Measurements from ENCODE around the gene GPAM. TPM values are rescaled to one million over a fixed set of nuclear protein-coding genes. Genes with fewer than 3 reads are reported as not detected.
A peak's percentile ranks its signal among the peaks of the same experiment; 100 is the strongest.
"Not testable (repeated sequence)": the region's sequence is repeated elsewhere in the genome, so short reads cannot be mapped to it uniquely, and the experiment has no call there.

GPAM gene
- total RNA-seq, 2 experiments from 2014 or later = 7.4 to 8.6 TPM

DNA sequence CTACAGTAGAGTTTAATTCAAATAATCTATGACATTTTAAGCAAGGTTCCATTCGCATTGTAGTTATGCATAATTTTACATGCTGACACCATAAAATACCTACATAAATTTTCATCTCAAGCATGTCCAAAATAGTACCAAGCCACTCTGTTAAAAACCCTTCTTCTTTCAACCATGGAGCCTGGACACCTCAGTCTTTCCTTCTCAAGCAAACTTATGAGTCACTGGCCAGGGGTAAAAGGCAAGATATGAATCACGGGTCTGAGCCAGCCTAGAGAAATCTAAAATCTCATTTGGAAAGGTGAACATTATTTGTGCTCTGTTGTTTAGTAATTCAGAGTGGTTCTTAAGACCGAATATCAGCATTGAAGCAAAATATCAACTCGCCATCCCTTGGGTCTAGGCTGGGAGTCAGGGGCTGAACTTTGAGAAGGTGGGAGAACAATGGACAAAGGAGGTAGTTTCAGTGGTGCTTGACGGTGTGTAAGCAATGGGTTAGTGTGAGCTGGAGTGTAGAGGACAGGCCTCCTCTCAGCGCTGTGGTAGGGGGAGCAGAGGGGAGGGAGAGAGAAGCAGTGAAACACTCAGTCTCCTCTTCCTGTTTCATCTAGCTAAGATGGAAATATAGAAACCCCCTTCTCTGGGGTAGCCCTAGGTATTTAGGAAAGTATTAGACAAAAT lies 19.1 kb upstream of the GPAM start:
- DNase-seq (peak; percentile 15), ATAC-seq (peak; percentile 65)
- H3K27me3 Mint-ChIP-seq = peaks cover 16% of the 10 kb centered on the region
- peaks cover 4% of the 10 kb centered on the region for H3K4me1 Mint-ChIP-seq (ENCODE audit: low read depth)
- H3K4me3 Mint-ChIP-seq = no peak overlapping the region
- peaks cover 2% of the 10 kb centered on the region for H3K9me3 Mint-ChIP-seq
- intact Hi-C loops (cut with micrococcal nuclease) = no loop called here
- ChIA-PET POLR2A (no interaction called here), CTCF (no interaction called here)
- no peaks in the 10 kb centered on the region for H3K36me3 Mint-ChIP-seq (ENCODE audit: low read depth)
- H3K27ac Mint-ChIP-seq = no peak overlapping the region
- TF ChIP-seq, protein P1, sequence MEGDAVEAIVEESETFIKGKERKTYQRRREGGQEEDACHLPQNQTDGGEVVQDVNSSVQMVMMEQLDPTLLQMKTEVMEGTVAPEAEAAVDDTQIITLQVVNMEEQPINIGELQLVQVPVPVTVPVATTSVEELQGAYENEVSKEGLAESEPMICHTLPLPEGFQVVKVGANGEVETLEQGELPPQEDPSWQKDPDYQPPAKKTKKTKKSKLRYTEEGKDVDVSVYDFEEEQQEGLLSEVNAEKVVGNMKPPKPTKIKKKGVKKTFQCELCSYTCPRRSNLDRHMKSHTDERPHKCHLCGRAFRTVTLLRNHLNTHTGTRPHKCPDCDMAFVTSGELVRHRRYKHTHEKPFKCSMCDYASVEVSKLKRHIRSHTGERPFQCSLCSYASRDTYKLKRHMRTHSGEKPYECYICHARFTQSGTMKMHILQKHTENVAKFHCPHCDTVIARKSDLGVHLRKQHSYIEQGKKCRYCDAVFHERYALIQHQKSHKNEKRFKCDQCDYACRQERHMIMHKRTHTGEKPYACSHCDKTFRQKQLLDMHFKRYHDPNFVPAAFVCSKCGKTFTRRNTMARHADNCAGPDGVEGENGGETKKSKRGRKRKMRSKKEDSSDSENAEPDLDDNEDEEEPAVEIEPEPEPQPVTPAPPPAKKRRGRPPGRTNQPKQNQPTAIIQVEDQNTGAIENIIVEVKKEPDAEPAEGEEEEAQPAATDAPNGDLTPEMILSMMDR (IDR thresholded peaks at IDR 0.05) = no peak

DNA sequence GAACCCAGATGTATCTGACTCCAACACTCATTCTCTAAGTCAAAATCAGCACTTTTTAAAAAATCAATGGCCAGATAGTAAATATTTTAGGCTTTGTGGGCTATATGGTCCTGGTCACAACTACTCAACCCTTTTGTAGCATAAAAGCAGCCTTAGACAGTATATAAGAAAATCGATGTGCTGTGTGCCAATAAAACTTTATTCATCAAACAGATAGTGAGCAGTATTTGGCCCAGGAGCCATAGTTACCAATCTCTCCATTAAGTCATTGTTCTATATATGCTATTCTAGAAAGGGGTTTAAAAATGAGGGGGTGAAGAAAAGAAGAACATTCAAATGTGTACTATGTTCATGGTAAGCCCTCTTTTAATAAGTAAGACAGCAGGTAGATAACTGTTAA lies 18.5 kb upstream of the GPAM start:
- DNase-seq (no peak), ATAC-seq (no peak)
- POLR2A ChIA-PET = no interaction called here
- TF ChIP-seq, protein P1 (IDR thresholded peaks at IDR 0.05) = no peak
- Mint-ChIP-seq H3K27ac (no peak overlapping the region), H3K27me3 (peaks cover 16% of the 10 kb centered on the region), H3K36me3 (ENCODE audit: low read depth) (no peaks in the 10 kb centered on the region), H3K4me1 (ENCODE audit: low read depth) (peaks cover 4% of the 10 kb centered on the region), H3K4me3 (no peak overlapping the region), H3K9me3 (peaks cover 2% of the 10 kb centered on the region)
- CTCF ChIA-PET = interaction anchor here (1.3 kb wide), 1 partner anchor 9 kb away, joined by 3 read pairs; no protein-coding TSS in a partner anchor
- intact Hi-C loops (cut with micrococcal nuclease) = no loop called here

DNA sequence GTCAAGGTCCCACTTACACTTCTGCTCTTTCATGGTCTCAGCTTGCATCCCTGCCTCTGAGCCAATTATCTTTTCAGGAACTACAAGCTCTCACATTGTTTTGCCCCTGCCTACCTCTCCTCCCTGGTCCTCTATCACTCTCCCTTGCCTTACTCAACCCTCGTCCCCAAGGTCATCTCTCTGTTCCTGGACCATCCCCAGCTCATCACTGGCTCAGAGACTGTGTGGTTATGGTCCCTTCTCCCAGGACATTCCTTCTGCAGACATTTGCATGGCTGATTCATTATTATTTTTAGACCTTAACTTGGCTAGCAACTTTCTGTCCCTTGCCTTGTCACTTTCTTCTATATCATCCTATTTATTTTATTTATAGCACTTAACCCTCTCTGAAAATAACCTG lies 17.8 kb upstream of the GPAM start:
- ChIA-PET CTCF (interaction anchor here (1.0 to 1.3 kb wide), 2 partner anchors 10 to 64 kb away, joined by 3 read pairs; no protein-coding TSS in a partner anchor), POLR2A (no interaction called here)
- H3K27me3 Mint-ChIP-seq = peaks cover 16% of the 10 kb centered on the region
- DNase-seq (no peak), ATAC-seq (no peak)
- H3K36me3 Mint-ChIP-seq (ENCODE audit: low read depth) = no peaks in the 10 kb centered on the region
- intact Hi-C loops (cut with micrococcal nuclease) = no loop called here
- no peak overlapping the region for H3K4me3 Mint-ChIP-seq
- H3K9me3 Mint-ChIP-seq = no peaks in the 10 kb centered on the region
- H3K4me1 Mint-ChIP-seq (ENCODE audit: low read depth) = peaks cover 4% of the 10 kb centered on the region
- H3K27ac Mint-ChIP-seq = no peak overlapping the region
- TF ChIP-seq, protein P1 (IDR thresholded peaks at IDR 0.05) = no peak

DNA sequence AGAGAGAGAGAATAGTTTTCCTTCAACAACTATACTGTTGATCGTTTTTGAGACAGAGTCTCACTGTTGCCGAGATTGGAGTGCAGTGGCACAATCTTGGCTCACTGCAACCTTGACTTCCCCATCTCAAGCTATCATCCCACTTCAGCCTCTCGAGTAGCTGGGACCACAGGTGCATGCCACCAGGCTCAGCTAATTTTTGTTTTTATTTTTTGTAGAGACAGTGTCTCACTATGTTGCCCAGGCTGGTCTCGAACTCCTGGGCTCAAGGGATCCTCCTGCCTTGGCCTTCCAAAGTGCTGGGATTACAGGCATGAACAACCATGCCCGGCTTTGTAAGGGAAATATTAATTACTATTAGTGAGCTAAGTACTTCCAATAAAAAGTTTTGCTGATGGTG lies 16.7 kb upstream of the GPAM start:
- H3K4me3 Mint-ChIP-seq; POLR2A ChIA-PET; ATAC-seq; H3K9me3 Mint-ChIP-seq; intact Hi-C loops (cut with micrococcal nuclease); H3K4me1 Mint-ChIP-seq (ENCODE audit: low read depth); H3K27ac Mint-ChIP-seq; DNase-seq; H3K36me3 Mint-ChIP-seq (ENCODE audit: low read depth): not testable (repeated sequence)
- CTCF ChIA-PET = interaction anchor here (1.0 kb wide), 1 partner anchor 63 kb away, joined by 3 read pairs; no protein-coding TSS in a partner anchor
- peaks cover 16% of the 10 kb centered on the region for H3K27me3 Mint-ChIP-seq

DNA sequence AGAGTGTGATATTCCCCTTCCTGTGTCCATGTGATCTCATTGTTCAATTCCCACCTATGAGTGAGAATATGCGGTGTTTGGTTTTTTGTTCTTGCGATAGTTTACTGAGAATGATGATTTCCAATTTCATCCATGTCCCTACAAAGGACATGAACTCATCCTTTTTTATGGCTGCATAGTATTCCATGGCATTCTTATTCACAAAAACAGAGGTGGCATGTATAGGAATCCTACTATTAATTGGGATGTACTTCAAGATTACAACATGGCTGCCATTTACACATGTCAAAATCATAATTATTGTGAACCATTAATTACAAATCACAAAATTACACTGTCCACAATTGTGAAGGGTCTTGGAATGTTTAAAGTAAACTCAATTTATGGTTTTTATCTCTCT lies 14.1 kb upstream of the GPAM start:
- POLR2A ChIA-PET = not testable (repeated sequence)
- CTCF ChIA-PET = interaction anchor here (1.1 kb wide), 1 partner anchor 61 kb away, joined by 3 read pairs; no protein-coding TSS in a partner anchor

DNA sequence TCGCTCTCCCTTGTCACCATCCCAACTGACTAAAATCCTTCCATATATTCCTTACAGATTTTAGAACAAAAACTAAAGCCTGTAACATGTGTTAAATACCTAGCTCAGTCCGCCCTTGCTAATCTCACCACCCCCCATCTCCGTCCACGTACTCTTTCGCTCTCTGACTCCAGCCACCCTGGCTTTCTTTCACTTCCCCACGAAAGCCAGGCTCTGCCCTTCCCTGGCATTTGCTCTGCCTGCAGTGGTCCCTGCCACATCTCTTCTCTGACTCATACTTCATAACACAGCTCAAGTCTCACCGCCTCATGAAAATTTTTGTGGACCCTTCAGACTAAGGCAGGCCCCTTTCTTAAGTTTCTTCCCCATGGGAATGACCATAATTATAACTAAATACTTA lies 11.7 kb upstream of the GPAM start:
- Mint-ChIP-seq H3K36me3 (ENCODE audit: low read depth) (no peaks in the 10 kb centered on the region), H3K4me1 (ENCODE audit: low read depth) (no peaks in the 10 kb centered on the region), H3K4me3 (no peak overlapping the region), H3K27ac (no peak overlapping the region), H3K9me3 (no peaks in the 10 kb centered on the region), H3K27me3 (peaks cover 2% of the 10 kb centered on the region)
- DNase-seq (no peak), ATAC-seq (no peak)
- ChIA-PET CTCF (interaction anchor here (1.4 kb wide), 1 partner anchor 113 kb away, joined by 5 read pairs; no protein-coding TSS in a partner anchor), POLR2A (no interaction called here)
- intact Hi-C loops (cut with micrococcal nuclease) = no loop called here
- TF ChIP-seq, protein P1 (IDR thresholded peaks at IDR 0.05) = no peak

More for the DNA sequence above, 14.1 kb upstream of the GPAM start:
- DNase-seq; H3K9me3 Mint-ChIP-seq; H3K4me3 Mint-ChIP-seq; ATAC-seq; H3K36me3 Mint-ChIP-seq (ENCODE audit: low read depth); intact Hi-C loops (cut with micrococcal nuclease); H3K27me3 Mint-ChIP-seq; H3K27ac Mint-ChIP-seq; H3K4me1 Mint-ChIP-seq (ENCODE audit: low read depth): not testable (repeated sequence)
